ENCODE data around the gene MAST4.

Gene MAST4

DNA sequence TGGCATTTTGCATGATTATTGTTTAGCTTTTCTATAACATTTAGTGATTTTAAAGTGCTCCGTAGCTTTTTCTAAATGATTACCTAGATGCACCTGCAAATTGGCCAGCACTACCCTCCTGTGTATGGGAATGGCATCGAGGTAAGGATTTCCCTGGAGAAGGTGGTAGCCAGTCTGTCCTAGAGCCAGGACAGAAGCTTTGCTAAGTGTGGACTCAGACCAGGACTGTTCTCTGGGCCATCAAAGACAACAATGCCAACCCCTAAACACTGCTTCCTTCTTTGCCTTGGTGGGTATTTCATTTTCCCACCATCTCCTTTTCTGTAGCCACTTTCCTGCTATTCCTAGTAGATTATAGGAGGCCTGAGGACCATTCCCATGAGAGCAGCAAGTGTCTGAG, 547.4 kb downstream of the MAST4 start:
- H3K4me3 ChIP-seq (ENCODE audit: control insufficient read depth, low read depth, low read length): no peak overlapping the region
- TF ChIP-seq, protein P1, sequence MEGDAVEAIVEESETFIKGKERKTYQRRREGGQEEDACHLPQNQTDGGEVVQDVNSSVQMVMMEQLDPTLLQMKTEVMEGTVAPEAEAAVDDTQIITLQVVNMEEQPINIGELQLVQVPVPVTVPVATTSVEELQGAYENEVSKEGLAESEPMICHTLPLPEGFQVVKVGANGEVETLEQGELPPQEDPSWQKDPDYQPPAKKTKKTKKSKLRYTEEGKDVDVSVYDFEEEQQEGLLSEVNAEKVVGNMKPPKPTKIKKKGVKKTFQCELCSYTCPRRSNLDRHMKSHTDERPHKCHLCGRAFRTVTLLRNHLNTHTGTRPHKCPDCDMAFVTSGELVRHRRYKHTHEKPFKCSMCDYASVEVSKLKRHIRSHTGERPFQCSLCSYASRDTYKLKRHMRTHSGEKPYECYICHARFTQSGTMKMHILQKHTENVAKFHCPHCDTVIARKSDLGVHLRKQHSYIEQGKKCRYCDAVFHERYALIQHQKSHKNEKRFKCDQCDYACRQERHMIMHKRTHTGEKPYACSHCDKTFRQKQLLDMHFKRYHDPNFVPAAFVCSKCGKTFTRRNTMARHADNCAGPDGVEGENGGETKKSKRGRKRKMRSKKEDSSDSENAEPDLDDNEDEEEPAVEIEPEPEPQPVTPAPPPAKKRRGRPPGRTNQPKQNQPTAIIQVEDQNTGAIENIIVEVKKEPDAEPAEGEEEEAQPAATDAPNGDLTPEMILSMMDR (conservative IDR thresholded peaks at IDR 0.05; ENCODE audit: control insufficient read depth, insufficient read depth, low read depth, low read length): no peak
- no peak for DNase-seq (ENCODE audit: low read depth)

DNA sequence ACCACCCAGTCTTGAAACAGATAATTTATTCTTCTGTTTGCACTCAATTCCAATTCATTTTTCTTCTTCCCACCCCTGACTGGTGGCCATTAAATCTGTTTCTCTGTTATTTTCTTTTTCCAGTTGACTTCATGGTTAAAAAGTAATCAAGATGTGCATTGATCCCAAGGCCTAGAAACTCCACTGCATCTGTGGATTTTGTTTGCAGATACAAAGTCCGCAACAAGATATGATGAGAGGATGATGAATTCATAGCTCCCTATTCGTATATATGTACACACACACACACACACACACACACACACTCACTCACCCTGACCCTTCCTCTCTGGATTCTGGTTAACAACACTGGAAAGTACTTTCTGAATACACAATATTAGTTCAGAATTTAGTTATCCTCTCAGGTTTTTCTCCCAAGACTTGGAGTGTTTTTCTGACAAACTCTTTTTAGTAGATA, 548.0 kb downstream of the MAST4 start:
- no peak for DNase-seq (ENCODE audit: low read depth)
- TF ChIP-seq, protein P1 (conservative IDR thresholded peaks at IDR 0.05; ENCODE audit: control insufficient read depth, insufficient read depth, low read depth, low read length): no peak
- H3K4me3 ChIP-seq (ENCODE audit: control insufficient read depth, low read depth, low read length): no peak overlapping the region

DNA sequence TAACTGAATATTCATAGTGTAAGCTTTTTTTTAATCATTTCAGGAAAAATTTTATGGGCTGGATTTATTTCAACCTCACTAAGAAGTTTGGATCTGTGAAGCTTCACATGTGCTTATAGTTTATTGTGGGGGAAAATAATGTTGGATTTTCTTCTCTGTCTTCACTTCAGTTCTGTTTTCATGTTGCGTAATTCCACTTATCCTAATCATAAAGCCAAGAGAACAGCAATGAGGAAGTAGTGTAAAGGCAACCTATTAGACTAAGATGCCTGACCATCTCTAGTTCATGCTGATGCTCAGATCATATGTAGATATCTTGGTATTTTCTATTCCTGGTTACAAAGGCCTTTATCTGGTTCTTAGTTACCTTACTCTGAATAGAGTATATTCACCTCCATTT, 550.4 kb downstream of the MAST4 start:
- TF ChIP-seq, protein P1 (conservative IDR thresholded peaks at IDR 0.05; ENCODE audit: control insufficient read depth, insufficient read depth, low read depth, low read length): no peak
- peak; percentile 32 for DNase-seq (ENCODE audit: low read depth)

DNA sequence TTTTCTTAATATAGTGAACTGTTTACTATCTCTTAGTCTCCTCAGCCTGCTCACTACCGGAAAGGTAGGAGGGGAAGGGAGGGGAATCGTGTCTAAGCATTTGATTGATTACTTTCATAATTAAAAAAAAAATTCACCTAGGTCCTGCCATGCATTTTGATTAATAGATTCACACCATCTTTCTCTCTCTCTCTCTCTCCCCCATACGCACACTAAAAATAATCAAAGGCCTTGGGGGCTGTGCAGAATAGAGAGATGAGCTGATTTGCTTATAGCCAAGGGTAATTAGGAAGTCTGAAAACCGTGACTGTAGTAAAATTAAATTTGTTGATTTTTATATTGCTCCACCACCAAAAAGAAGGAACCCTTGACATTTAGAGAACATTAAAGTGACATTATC, 550.8 kb downstream of the MAST4 start:
- no peak overlapping the region for H3K4me3 ChIP-seq (ENCODE audit: control insufficient read depth, low read depth, low read length)
- no peak for DNase-seq (ENCODE audit: low read depth)
- TF ChIP-seq, protein P1 (conservative IDR thresholded peaks at IDR 0.05; ENCODE audit: control insufficient read depth, insufficient read depth, low read depth, low read length): no peak

More for the DNA sequence above, 550.4 kb downstream of the MAST4 start:
- no peak overlapping the region for H3K4me3 ChIP-seq (ENCODE audit: control insufficient read depth, low read depth, low read length)

DNA sequence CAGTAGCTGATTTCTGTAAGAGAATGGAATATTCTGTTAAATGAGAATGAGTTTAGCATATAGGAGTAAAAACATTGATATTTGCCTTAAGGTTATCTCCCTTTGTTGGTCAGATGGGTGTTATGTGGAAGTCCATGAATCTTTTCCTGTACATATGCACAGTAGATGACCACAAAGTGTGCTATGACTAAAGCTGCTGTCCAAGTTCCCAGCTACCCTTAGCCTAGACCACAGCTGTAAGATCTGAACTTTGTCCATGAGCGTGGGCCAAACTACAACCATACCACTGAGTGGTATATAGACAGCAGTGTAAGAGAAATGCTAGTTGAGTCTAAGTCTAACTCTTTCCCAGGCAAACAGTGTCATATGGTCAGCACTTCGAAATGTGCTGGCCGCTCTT, 551.6 kb downstream of the MAST4 start:
- TF ChIP-seq, protein P1 (conservative IDR thresholded peaks at IDR 0.05; ENCODE audit: control insufficient read depth, insufficient read depth, low read depth, low read length): no peak
- DNase-seq (ENCODE audit: low read depth): peak; percentile 70
- H3K4me3 ChIP-seq (ENCODE audit: control insufficient read depth, low read depth, low read length): no peak overlapping the region

DNA sequence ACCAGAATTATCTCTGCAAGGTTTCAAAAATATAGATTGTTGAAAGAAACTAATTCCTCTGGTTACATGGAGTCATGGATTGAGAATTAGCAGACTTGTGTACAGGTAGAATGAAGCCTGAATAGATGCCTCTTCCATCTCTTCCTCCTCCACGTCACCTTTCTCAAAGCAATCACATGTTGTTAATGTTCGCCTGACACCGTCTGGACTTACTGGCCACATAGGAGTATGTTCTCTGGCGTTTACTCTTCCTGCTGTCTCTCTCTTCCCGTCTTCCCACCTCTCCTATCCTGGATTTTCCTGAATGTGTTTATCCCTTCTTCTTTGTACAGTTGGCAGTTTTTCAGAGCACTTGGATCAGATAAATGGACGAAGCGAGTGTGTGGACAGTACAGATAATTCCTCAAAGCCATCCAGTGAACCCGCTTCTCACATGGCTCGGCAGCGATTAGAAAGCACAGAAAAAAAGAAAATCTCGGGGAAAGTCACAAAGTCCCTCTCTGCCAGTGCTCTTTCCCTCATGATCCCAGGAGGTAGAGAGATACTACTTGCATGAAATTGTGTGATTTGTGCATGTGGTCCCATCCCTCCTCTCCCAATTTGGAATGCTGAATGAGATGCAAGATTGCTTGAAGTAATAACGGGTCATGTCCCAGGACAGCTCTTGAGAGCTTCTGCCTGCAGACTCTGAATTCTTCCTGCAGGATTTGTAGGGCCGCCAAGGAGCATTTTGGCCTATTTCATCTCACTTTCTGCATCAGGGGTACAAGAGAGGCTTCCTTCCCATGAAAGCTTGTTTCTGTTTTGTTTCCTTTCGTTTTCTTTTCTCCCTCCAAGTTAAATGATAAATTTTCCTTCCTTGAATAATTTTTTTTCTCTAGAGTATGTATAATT, 553.1 kb downstream of the MAST4 start:
- TF ChIP-seq, protein P1 (conservative IDR thresholded peaks at IDR 0.05; ENCODE audit: control insufficient read depth, insufficient read depth, low read depth, low read length): no peak
- peak overlapping the region; percentile 18 for H3K4me3 ChIP-seq (ENCODE audit: control insufficient read depth, low read depth, low read length)

More for the DNA sequence above, 553.1 kb downstream of the MAST4 start:
- DNase-seq (ENCODE audit: low read depth): peak; percentile 25
